Umbilical cord (tissue), 2 donors: ENCODE data around the gene ERG. TPM values are rescaled to one million over a fixed set of nuclear protein-coding genes. Genes with fewer than 3 reads are reported as not detected.
A peak's percentile ranks its signal among the peaks of the same experiment; 100 is the strongest.

Experiments used
- DNase-seq: peaks from one replicate; pipeline ENCODE4 v3.0.0-alpha.2; 2015; ENCODE audit warnings: low spot score
- total RNA-seq: library from RNA; depleted of rRNA; stranded (reverse); fragments of >200 nt; gene quantifications from one replicate; pipeline ENCODE4 v1.2.3, GENCODE V29; 2014; ENCODE audit warnings: low replicate concordance; ENCODE audit not compliant: insufficient read depth

Gene ERG
- total RNA-seq, 1 donor from 2014 or later: 14.9 TPM

- DNase-seq: no peak
These were observed 108.4 kb downstream of the ERG start for GRCh38 chr21:38389896-38390295.

DNA sequence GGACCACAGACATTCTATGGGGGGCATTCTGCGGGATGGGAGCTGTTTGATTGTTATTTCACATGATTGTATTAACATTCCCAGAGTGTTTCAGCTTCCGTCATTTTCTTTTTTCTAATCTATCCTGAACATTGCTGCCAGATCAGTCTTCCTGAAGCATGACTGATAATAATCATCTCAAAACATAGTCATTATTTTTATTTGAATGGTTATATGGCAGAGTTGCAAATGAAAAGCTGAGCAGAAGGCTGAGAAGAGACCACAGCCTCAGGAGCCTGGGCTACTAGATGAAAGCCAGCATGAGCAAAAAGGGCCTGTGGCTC is 109.0 kb downstream of the ERG start:
- DNase-seq: no peak

- no peak for DNase-seq
These were observed 109.5 kb downstream of the ERG start for GRCh38 chr21:38388647-38389353.

DNA sequence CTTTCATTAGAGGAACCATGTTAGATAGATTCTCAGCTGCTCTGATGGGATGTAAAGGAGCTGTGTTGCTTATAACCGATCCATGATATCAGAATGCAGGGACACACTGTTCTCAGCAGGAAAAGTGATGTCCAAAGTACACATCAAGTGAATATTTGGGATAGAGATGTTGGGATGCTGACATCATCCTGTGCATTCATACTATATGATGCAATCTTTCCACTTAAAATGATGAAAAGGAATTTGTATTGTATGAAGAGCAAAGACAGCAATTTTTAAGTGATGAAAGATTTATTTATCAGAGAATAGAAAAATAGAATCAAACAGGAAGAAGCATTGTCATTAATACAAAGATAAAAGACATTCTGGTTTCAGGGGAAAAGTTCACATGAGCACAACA is 110.1 kb downstream of the ERG start:
- DNase-seq: no peak

- peak; percentile 47 for DNase-seq
These were observed 111.3 kb downstream of the ERG start for GRCh38 chr21:38386967-38387366.

- DNase-seq: no peak
These were observed 112.7 kb downstream of the ERG start for GRCh38 chr21:38385427-38386175.

DNA sequence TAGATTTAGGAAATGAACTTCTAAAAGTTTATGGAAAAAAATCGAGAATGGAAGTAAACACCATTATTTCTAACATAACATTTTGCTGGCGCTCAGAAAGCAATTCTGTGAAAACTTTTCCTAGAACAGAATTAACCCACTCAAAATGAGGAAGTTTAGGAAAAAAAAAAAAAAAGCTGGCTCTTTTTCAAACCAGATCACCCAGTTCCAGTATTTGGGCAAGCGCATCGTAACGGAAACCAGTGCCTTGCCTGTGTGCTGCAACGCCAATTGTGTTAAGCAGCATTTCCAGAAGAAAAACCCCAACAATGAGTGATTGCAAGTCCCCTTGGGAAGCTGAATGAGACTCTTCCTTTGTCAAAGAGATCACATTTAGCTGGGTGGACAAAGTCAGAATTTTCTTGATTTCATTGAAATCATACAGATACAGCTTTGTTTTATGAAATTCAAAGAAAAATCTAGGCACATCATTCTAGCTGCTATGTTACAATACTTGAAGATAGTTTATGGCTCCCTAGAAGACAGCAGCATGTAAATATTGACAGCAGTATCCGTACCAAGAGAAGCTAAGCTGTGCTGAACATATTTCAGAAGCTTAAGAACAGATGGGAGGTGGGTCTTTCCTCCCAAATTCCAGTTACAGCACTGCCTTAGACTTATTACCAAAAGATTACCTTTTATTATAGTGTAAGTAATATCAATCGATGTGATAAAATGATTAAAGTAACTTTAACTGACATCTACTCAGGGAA is 113.4 kb downstream of the ERG start:
- no peak for DNase-seq

GRCh38 chr21:38384238-38384560 is 114.1 kb downstream of the ERG start:
- DNase-seq: no peak

GRCh38 chr21:38383411-38384237 is 114.7 kb downstream of the ERG start:
- DNase-seq: no peak

GRCh38 chr21:38380481-38381137 is 117.7 kb downstream of the ERG start:
- DNase-seq: no peak

GRCh38 chr21:38379147-38379546 is 119.1 kb downstream of the ERG start:
- DNase-seq: no peak

DNA sequence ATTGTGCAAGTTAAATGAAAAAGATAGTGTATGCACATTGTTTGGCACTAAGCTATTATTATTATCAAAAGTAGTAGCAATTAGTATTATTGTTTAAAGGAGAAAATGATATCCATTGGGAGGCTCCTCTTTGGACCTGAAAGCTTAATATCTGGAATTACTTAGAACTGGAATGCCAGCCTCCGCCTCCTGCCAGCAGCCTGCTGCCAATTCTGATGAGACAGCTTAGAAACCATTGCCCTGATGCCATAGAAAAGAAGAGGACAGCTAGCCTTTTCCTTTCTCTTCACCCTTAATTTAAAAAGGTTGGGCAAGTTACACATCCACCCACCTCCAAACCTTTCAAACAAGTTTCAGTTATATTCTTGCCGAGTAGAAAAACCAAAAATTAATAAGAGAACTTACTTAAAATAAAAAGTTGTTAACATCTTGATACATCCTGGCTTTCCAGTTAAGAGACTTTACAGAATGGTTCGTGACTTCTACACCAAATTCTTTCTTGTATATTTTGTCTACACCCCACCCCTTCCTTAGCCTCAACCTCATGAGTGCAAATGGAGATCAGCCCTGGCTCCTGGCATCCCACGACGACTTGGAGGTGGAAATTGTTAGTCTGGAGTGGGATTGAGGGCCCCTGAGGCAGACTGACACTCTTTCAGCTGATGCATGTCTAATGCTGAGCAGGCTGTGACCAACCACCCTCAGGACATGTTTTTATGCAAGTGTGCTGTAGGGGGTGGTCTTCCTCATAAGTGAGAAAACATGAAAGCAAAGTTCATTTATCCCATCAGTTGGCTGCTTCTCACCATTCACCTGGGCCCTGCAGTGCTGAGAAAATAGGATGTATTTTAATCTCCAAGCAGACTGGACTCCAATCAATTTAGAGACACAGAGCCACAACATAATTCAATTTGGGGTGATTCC is 120.8 kb downstream of the ERG start:
- no peak for DNase-seq

DNA sequence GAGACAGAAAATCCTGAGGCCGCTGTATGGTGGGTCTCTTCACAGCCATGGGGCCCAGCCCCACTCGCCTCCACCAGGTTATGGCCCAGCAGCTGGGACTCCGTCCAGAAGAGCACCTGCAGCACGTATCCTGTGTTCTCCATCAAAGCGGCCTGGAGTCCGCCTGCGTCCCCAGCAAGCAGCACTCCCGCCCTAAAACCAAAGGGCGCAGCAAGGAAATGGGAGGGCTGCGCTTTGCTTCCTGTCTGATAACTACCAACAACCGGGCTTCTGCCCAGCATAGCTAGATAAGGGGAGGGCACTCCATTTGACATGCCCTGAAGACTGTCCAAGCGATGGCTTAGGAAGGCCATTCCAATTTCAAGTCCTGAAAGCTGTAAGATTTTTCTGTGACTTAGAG is 121.6 kb downstream of the ERG start:
- no peak for DNase-seq

GRCh38 chr21:38376235-38376634 is 122.0 kb downstream of the ERG start:
- DNase-seq: no peak

DNA sequence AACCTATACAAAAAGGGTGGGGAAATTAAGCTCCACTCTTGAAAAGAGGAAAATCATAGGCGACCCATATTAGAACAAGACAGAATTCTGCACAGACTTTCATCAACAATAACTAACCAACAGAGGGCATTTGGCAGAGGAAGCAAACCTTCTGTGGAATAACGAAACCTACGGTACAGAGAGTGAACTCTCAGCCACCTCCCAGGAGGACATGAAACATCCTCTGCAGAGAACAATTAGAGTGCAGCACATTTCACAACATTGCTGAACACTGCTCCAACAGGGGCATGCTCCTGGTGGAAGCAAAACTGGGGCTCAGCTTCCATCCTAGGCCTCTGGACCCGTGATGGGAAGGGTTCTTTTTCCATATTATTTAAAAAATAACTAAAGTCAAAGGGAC is 130.6 kb downstream of the ERG start:
- DNase-seq: no peak

GRCh38 chr21:38365521-38365920 is 132.8 kb downstream of the ERG start:
- no peak for DNase-seq

DNA sequence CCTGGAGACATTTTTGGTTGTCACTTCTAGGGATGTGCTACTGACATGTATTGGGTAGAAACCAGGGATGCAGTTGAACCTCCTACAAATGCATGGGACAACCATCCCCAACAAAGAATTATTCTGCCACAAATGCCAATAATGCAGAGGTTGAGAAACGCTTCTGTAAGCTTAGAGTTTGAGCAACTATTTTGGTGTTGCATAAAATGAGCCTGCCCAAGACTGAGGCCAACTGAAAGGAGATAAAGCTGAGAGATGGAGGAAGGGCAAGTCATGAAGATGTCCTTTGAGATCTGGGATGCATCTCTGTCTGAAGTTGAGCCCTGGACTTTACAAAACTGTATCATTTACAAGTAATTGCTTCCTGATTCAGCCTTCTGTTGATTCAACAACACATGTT is 134.6 kb downstream of the ERG start:
- DNase-seq: no peak

- DNase-seq: no peak
These were observed 137.0 kb downstream of the ERG start for GRCh38 chr21:38361324-38361723.

DNA sequence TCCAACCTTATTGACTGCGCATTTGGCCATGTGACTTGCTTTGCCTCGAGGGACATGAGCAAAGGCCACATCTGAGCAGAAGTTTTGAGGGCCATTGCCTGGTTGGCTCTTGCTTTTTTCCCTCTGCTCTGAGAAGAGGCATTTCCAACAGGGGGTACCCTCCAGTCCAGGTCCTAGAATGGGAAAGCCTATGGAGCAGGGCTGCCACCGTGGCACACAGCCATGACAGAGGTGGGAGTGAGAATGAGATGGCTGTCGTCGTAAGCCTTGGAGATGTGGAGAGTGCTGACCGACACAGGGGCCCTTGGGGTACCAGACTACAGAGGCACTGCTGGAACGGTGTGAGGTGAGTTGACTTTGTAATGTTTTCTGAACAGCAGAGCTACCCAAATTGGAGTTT is 138.4 kb downstream of the ERG start:
- no peak for DNase-seq

DNA sequence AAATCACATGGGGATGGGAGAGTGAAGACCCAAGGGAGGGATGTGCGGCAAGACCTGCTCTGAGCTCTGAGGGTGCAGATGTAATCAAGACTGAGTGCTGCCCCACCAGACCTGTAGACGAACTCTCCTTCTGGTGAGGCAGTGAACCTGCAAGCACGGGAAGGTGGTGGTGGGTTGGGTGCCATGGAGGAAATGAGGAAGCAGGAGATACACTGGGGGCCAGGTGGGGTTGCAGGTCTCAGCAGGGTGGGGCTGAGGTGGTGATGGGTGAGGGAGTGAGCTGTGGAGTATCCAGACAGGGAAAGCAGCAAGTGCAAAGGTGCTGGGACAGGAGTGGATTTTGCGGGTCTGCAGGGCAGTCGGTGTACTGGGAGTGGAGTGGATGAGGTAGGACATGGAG is 139.2 kb downstream of the ERG start:
- DNase-seq: no peak
